Activated CD4-positive, alpha-beta T cell treated with anti-CD3 and anti-CD28 coated beads, Interleukin-2, amount 10 ng/mL, durations not matched to agents 7 days and 5 days (primary cell): ENCODE data around the gene ANKRD12. TPM values are rescaled to one million over a fixed set of nuclear protein-coding genes. Genes with fewer than 3 reads are reported as not detected.

Experiments used
- CTCF ChIA-PET: fragments of 350-600 bp; sonication (Branson Sonifier 250); formaldehyde crosslinking; loops from one replicate; lab custom pipeline; 2021; ENCODE audit warnings: antibody characterized with exemption; lab: Charles Lee
- POLR2A ChIA-PET: fragments of 350-600 bp; sonication (Branson Sonifier 250); formaldehyde crosslinking; loops from one replicate; lab custom pipeline; 2021; ENCODE audit warnings: antibody characterized with exemption; lab: Charles Lee
- DNase-seq: peaks from one replicate; pipeline ENCODE4 v3.0.0-alpha.2; 2020
- H3K27ac Mint-ChIP-seq: one replicate; pipeline ENCODE4 v1.8.0; 2021; ENCODE audit warnings: mild to moderate bottlenecking, moderate library complexity, mixed read lengths
- H3K27me3 Mint-ChIP-seq: one replicate; pipeline ENCODE4 v1.8.0; 2021; ENCODE audit warnings: mixed read lengths
- H3K36me3 Mint-ChIP-seq: one replicate; pipeline ENCODE4 v1.8.0; 2021; ENCODE audit warnings: low read depth, mixed read lengths
- H3K4me1 Mint-ChIP-seq: one replicate; pipeline ENCODE4 v1.8.0; 2021; ENCODE audit warnings: mixed read lengths
- H3K4me3 Mint-ChIP-seq: one replicate; pipeline ENCODE4 v1.8.0; 2021; ENCODE audit warnings: mild to moderate bottlenecking, moderate library complexity, mixed read lengths
- H3K9me3 Mint-ChIP-seq: one replicate; pipeline ENCODE4 v1.8.0; 2021; ENCODE audit warnings: mixed read lengths
- total RNA-seq, 2 experiments: library from RNA; stranded (reverse); gene quantifications; one replicate each; pipeline ENCODE4 v1.2.3, GENCODE V29; 2021

ANKRD12 gene
- total RNA-seq, 2 experiments from 2014 or later, result 79.4 to 107 TPM

DNA sequence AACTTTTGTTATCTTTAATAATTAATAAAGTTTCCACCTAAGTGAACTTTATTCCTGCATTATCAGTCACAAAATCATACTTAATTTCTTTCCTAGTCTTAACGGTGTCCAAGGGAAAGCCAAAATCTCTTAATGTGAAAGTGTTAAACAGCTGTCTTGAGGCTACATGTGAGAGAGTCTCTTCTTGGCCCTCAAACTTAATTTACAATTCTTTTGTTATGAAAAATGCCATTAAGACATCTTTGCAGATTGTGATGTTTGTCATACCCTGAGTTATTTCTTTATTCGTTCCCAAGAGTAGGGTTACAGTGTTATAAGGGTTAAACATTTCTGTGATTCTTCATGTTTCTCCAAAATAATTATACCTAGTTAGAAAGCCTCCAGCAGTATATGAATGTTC is 64.6 kb downstream of the ANKRD12 start:
- peaks cover 14% of the 10 kb centered on the region for H3K36me3 Mint-ChIP-seq

DNA sequence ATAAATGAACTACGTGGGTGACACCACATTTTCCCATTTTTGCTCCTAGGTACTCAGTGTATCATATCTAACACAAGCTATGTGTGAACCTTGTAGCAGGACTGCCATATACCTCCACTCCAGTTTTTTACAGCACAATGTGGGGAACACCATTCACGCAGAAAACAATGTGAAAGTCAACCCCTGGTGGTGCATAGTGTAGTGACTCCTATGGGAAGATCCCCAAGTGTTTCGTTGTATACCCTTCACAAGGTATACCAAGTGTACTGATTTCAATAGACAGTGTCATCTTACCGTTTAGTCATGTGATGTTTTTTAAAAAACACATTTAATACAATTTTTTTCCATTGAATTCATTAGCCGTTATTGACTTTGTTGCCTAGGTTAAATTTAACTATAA is 68.1 kb downstream of the ANKRD12 start:
- H3K9me3 Mint-ChIP-seq, result no peaks in the 10 kb centered on the region
- no peak for DNase-seq
- no peaks in the 10 kb centered on the region for H3K4me1 Mint-ChIP-seq
- H3K36me3 Mint-ChIP-seq, result peaks cover 20% of the 10 kb centered on the region
- H3K4me3 Mint-ChIP-seq, result no peak overlapping the region
- ChIA-PET POLR2A (no interaction called here), CTCF (interaction anchor here (1.1 to 1.3 kb wide), 2 partner anchors 11 to 32 kb away, joined by 4 to 5 read pairs; no protein-coding TSS in a partner anchor)
- H3K27me3 Mint-ChIP-seq, result no peaks in the 10 kb centered on the region
- H3K27ac Mint-ChIP-seq, result no peak overlapping the region

More for the DNA sequence above, 64.6 kb downstream of the ANKRD12 start:
- H3K27me3 Mint-ChIP-seq, result no peaks in the 10 kb centered on the region
- no peaks in the 10 kb centered on the region for H3K4me1 Mint-ChIP-seq
- CTCF ChIA-PET, result interaction anchor here (0.6 kb wide), 1 partner anchor 160 kb away, joined by 3 read pairs; no protein-coding TSS in a partner anchor
- DNase-seq, result no peak
- no peak overlapping the region for H3K27ac Mint-ChIP-seq
- H3K4me3 Mint-ChIP-seq, result no peak overlapping the region
- POLR2A ChIA-PET, result no interaction called here
- H3K9me3 Mint-ChIP-seq, result no peaks in the 10 kb centered on the region

DNA sequence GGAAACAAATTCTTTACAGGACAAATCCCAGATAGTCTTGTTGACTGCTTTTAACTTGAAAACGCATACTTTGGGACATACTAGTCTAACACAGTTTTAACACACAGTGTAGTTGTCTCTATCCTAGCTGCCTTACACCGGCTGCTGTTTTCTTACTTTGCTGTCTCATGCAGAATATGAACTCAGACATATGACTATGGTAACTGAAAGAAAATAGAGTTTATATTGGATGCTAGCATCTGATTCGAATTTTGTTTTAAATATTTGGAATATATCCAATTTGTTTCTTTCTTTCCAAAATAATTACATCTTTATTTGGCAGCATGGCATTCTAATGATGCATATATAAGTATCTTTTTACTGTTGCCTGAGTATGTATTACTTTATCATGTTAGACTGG is 69.8 kb downstream of the ANKRD12 start:
- Mint-ChIP-seq H3K36me3 (peaks cover 23% of the 10 kb centered on the region), H3K27ac (no peak overlapping the region), H3K27me3 (no peaks in the 10 kb centered on the region), H3K9me3 (no peaks in the 10 kb centered on the region), H3K4me1 (peaks cover 3% of the 10 kb centered on the region), H3K4me3 (no peak overlapping the region)
- CTCF ChIA-PET, result no interaction called here
- POLR2A ChIA-PET, result no interaction called here
- no peak for DNase-seq

DNA sequence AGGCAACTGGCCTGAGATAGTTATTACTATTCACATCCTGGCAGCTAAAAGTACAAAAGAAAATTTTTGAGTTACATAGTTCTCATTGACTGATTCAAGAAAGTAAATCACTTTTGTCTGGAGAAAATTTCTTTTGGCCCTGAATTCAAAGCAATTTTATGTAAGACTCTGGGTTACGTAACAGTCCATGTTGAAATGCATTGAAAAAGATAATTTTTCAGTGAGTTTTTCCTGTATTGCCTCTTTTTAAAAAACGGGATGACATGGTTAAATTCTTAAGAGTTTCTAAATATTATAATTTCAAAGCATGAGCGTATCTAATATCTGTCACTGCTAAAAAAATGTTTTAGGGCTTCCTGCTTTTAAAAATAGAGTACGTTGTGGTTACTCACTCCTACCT is 72.7 kb downstream of the ANKRD12 start:
- no peak for DNase-seq
- Mint-ChIP-seq H3K4me1 (peaks cover 9% of the 10 kb centered on the region), H3K36me3 (peaks cover 33% of the 10 kb centered on the region), H3K27me3 (no peaks in the 10 kb centered on the region), H3K4me3 (no peak overlapping the region), H3K27ac (no peak overlapping the region), H3K9me3 (no peaks in the 10 kb centered on the region)
- ChIA-PET POLR2A (no interaction called here), CTCF (interaction anchor here (0.5 kb wide), 1 partner anchor 74 kb away, joined by 3 read pairs; no protein-coding TSS in a partner anchor)

DNA sequence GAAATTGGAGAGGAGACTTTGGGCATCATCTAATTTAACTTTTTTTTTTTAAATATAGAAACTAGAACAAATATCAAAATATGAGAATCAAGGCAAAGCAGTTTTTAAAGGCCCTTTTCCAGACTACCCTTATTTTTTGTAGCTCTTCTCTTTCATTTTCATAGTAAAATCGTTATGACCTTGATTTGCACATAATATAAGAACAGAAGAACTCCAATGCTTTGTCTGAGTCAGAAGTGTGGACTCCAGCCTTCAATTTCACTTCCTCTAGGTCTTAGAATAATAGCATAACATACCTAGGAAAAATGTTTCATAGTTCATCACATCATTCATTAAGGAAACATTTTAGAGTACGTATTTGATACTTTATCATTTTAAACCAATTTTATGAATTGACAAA is 74.4 kb downstream of the ANKRD12 start:
- Mint-ChIP-seq H3K4me3 (no peak overlapping the region), H3K9me3 (no peaks in the 10 kb centered on the region), H3K27ac (no peak overlapping the region), H3K4me1 (peaks cover 9% of the 10 kb centered on the region), H3K27me3 (no peaks in the 10 kb centered on the region), H3K36me3 (peaks cover 46% of the 10 kb centered on the region)
- ChIA-PET POLR2A (no interaction called here), CTCF (interaction anchor here (1.3 kb wide), 1 partner anchor 24 kb away, joined by 3 read pairs; no protein-coding TSS in a partner anchor)
- no peak for DNase-seq

DNA sequence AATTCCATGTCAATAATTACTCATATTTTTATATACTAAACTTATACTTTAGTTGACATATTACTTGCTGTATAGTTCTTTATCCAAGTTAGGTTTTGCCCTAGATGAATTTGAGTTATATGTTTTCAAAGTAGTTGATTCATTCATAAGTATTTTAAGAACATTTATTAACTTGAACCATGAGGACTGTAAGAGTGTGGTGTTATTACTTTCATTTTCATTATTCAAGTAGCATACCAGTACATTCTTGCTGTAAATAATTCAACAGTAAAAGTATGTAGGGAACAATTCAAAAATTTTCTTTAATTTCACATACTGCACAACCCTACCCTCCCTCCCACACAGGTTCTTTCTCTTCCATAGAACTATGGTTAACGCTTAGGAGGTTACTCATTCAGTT is 75.4 kb downstream of the ANKRD12 start:
- peaks cover 9% of the 10 kb centered on the region for H3K4me1 Mint-ChIP-seq
- no peak overlapping the region for H3K4me3 Mint-ChIP-seq
- DNase-seq, result no peak
- H3K27ac Mint-ChIP-seq, result no peak overlapping the region
- H3K9me3 Mint-ChIP-seq, result no peaks in the 10 kb centered on the region
- H3K27me3 Mint-ChIP-seq, result no peaks in the 10 kb centered on the region
- peaks cover 54% of the 10 kb centered on the region for H3K36me3 Mint-ChIP-seq
- ChIA-PET POLR2A (no interaction called here), CTCF (no interaction called here)

DNA sequence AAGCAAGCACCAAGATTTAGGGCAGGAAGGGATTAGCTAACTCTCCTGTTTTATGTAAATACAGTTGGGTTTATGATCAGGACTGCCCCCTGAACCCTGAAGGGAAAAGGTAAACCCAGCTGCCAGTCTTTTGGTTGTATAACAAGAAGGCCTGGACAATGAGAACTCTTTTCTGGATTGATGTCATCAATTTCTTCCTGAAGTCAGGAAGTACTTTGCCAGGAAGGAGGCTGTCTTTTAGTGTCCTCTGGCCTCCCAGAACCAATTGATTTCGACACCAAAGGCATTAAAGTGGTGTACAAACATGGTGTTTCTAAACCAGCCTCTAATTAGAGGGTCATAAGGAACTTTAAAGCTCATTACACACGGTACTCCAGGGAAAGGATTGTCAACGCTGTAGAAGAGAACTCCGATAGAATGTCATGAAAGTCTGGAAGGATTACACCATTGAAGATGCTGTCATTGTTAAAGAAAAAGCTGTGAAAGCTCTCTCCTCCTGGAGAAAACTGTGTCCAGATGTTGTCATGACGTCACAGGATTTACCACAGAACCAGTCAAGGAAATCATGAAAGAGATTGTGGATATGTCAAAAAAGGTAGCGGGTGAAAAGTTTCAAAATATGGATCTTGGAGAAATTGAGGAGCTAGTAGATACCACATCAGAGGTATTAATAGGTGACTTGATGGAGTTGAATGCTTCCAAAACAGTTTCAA is 78.8 kb downstream of the ANKRD12 start:
- DNase-seq, result no peak
- POLR2A ChIA-PET, result no interaction called here
- Mint-ChIP-seq H3K27me3 (no peaks in the 10 kb centered on the region), H3K4me1 (peaks cover 9% of the 10 kb centered on the region), H3K4me3 (no peak overlapping the region), H3K36me3 (peaks cover 66% of the 10 kb centered on the region), H3K9me3 (no peaks in the 10 kb centered on the region), H3K27ac (no peak overlapping the region)
- CTCF ChIA-PET, result no interaction called here

DNA sequence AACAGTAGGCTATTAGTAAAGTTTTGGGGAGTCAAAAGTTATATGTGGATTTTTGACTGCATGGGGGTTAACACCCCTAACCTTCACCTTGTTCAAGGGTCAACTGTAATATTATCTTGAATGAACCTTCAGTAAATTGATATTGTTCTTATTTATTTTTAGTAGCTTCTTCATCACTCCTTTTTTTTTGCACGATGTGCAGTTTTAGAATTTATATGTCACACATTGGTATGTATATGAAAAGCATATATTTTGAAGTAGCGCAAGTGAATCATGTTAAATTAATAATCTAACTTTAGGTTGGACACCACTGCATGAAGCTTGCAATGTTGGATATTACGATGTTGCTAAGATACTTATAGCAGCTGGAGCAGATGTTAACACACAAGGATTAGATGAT is 79.9 kb downstream of the ANKRD12 start:
- H3K4me1 Mint-ChIP-seq, result peaks cover 6% of the 10 kb centered on the region
- H3K27me3 Mint-ChIP-seq, result no peaks in the 10 kb centered on the region
- H3K4me3 Mint-ChIP-seq, result no peak overlapping the region
- H3K9me3 Mint-ChIP-seq, result no peaks in the 10 kb centered on the region
- DNase-seq, result no peak
- no peak overlapping the region for H3K27ac Mint-ChIP-seq
- ChIA-PET POLR2A (no interaction called here), CTCF (no interaction called here)
- peaks cover 71% of the 10 kb centered on the region for H3K36me3 Mint-ChIP-seq

DNA sequence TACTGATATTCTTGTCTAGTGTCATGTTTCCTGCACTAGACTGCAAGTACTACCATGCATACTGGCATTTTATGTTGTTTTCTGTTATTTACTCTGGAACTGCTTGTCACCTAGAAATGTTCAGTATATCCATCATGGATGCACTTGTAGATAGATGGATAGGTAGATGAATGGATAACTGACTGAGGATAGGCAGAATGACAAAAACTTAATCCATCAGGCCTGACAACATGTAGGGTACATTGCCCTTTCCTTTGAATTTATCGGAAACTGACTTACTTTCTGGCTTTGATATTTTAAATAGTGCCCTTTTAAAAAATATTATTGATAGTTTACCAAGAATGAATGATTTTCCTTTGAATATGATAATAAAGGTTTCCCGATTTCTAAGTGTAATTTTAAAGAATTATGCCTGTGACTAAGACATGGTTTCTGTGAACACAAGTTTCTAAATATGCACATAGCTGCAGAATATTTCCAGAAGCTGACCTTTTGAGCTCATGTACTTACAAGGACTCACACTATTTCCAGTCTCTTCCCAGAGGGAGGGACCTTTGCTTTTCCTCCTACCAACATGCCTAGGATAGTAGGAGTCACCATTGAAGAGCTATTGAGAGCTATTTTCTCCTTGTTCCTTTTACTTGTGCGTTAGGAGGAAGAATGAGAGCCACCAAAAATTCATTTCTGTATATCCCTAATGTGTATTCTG is 81.3 kb downstream of the ANKRD12 start:
- Mint-ChIP-seq H3K27me3 (no peaks in the 10 kb centered on the region), H3K36me3 (peaks cover 75% of the 10 kb centered on the region), H3K9me3 (no peaks in the 10 kb centered on the region), H3K4me1 (peaks cover under 1% of the 10 kb centered on the region), H3K27ac (no peak overlapping the region), H3K4me3 (no peak overlapping the region)
- ChIA-PET POLR2A (interaction anchor here (0.6 to 1.0 kb wide), 2 partner anchors 24 to 178 kb away, joined by 3 to 9 read pairs; no protein-coding TSS in a partner anchor), CTCF (interaction anchor here (4.3 kb wide), 1 partner anchor 18 kb away, joined by 15 read pairs; no protein-coding TSS in a partner anchor)
- DNase-seq, result no peak

DNA sequence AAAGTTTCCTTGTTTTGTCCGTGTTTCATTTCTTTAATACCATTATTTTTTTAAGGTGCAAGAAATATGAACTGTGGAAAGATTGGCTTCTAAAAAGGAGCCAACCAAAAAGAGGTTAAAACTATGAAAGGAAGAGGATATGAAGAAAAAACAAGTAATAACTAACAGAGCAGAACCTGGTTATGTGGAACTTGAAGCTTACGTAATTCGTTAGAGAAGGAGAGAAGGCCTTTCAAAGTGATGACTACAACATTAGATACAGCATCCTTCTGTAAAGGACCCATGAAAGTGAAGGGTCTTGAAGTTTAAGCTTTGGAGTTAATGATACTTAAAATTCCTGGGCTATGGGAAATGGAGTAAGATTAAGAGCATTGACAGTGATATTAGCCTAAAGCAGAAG is 84.5 kb downstream of the ANKRD12 start:
- H3K4me1 Mint-ChIP-seq, result no peaks in the 10 kb centered on the region
- H3K27ac Mint-ChIP-seq, result no peak overlapping the region
- peaks cover 70% of the 10 kb centered on the region for H3K36me3 Mint-ChIP-seq
- no peak for DNase-seq
- H3K9me3 Mint-ChIP-seq, result no peaks in the 10 kb centered on the region
- no peaks in the 10 kb centered on the region for H3K27me3 Mint-ChIP-seq
- POLR2A ChIA-PET, result no interaction called here
- no peak overlapping the region for H3K4me3 Mint-ChIP-seq
- CTCF ChIA-PET, result interaction anchor here (1.1 to 4.3 kb wide), 3 partner anchors 13 to 17 kb away, joined by 3 to 15 read pairs (median 3); no protein-coding TSS in a partner anchor

DNA sequence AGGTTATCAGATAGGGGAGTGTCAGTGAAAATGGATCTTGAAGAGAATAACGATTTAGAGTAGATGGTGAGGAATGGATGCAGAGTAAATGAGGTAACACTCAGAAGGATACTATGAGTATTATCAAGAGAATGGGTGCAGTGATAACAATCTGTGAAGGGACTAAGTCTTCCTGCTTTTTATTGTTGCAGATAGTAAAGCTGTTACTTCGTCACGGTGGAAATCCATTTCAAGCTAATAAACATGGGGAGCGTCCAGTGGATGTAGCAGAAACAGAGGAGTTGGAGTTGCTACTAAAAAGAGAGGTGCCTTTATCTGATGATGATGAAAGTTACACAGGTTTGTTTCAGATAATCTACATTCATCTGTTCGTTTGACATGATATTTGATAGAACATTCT is 85.1 kb downstream of the ANKRD12 start:
- ChIA-PET POLR2A (no interaction called here), CTCF (interaction anchor here (0.9 to 4.3 kb wide), 4 partner anchors 14 to 55 kb away, joined by 3 to 15 read pairs (median 3); no protein-coding TSS in a partner anchor)
- no peaks in the 10 kb centered on the region for H3K9me3 Mint-ChIP-seq
- no peaks in the 10 kb centered on the region for H3K4me1 Mint-ChIP-seq
- H3K27me3 Mint-ChIP-seq, result no peaks in the 10 kb centered on the region
- no peak overlapping the region for H3K4me3 Mint-ChIP-seq
- peaks cover 70% of the 10 kb centered on the region for H3K36me3 Mint-ChIP-seq
- H3K27ac Mint-ChIP-seq, result no peak overlapping the region
- DNase-seq, result no peak

DNA sequence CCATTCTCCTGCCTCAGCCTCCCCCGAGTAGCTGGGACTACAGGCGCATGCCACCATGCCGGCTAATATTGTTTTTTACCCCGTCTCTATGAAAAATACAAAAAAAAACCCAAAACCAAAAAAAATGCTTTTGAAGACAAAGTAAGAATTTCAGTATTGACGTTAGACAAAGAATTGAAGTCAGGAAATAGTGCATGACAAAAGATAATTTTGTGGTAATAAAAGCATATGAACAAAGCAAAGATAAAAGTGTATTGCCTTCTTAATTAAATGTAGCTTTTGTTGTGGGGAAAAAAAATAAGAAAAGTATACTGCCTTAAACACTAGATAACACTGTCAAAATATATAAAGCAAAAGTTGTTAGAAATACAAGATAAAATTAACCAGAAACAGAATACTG is 86.8 kb downstream of the ANKRD12 start:
- H3K27me3 Mint-ChIP-seq, result no peaks in the 10 kb centered on the region
- no peak overlapping the region for H3K4me3 Mint-ChIP-seq
- ChIA-PET POLR2A (no interaction called here), CTCF (no interaction called here)
- H3K36me3 Mint-ChIP-seq, result peaks cover 70% of the 10 kb centered on the region
- no peak overlapping the region for H3K27ac Mint-ChIP-seq
- no peak for DNase-seq
- no peaks in the 10 kb centered on the region for H3K4me1 Mint-ChIP-seq
- no peaks in the 10 kb centered on the region for H3K9me3 Mint-ChIP-seq

DNA sequence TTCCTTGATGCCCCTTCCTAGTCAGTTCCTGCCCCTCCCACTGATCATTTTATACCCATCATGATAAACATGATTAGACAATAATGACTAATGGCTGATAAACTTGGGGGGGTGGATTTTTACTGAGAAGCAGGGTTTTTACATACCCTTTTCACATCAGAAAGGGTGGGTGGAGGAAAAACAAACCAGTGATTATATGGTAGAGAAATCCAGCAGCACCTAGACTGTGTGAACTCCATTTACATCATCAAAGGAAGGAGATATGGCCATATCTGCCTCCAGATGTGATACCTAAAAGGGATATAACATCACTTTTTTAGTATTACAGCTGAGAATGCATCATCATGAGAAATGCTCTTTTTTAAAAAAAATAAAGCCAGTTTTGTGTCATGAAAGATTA is 89.9 kb downstream of the ANKRD12 start:
- DNase-seq, result no peak
- peaks cover 75% of the 10 kb centered on the region for H3K36me3 Mint-ChIP-seq
- H3K9me3 Mint-ChIP-seq, result peaks cover 4% of the 10 kb centered on the region
- CTCF ChIA-PET, result interaction anchor here (1.1 kb wide), 1 partner anchor 8 kb away, joined by 3 read pairs; no protein-coding TSS in a partner anchor
- no peaks in the 10 kb centered on the region for H3K27me3 Mint-ChIP-seq
- H3K4me1 Mint-ChIP-seq, result no peaks in the 10 kb centered on the region
- H3K27ac Mint-ChIP-seq, result no peak overlapping the region
- POLR2A ChIA-PET, result no interaction called here
- no peak overlapping the region for H3K4me3 Mint-ChIP-seq
